Endothelial cell of umbilical vein (primary cell): ENCODE measurements around the gene OPCML. TPM values are rescaled to one million over a fixed set of nuclear protein-coding genes. Genes with fewer than 3 reads are reported as not detected.

Source experiments
- BruUV-seq: library from RNA; stranded (reverse); fragments of 400-500 nt; replicated peaks from 2 replicates; lab custom pipeline; 2021; lab: Mats Ljungman, UMichigan
- CTCF ChIA-PET: fragments of 300-600, 350-600 bp; sonication (Branson Sonifier 250); formaldehyde crosslinking; loops from one replicate; lab custom pipeline; 2021; ENCODE audit warnings: antibody characterized with exemption, inconsistent platforms; lab: Charles Lee
- POLR2A ChIA-PET: fragments of 300-600, 350-600 bp; sonication (Branson Sonifier 250); formaldehyde crosslinking; loops from one replicate; lab custom pipeline; 2021; ENCODE audit warnings: antibody characterized with exemption, inconsistent platforms; lab: Charles Lee
- DNase-seq: peaks from one replicate; pipeline ENCODE4 v3.0.0-alpha.2; 2011; ENCODE audit warnings: low read depth, low spot score
- FAIRE-seq: peaks from 2 replicates; lab custom pipeline; 2011; peaks lifted over from hg19 to GRCh38; lab: Jason Lieb, UNC
- H2AFZ ChIP-seq: 2 replicates; pipeline ENCODE4 v1.6.0; 2012; ENCODE audit warnings: low read depth, low read length, control low read depth, inconsistent platforms
- H3K27ac ChIP-seq: 2 replicates; pipeline ENCODE4 v1.5.1; 2011; ENCODE audit warnings: low read depth, mild to moderate bottlenecking, control low read depth, low read length, moderate library complexity; ENCODE audit not compliant: insufficient read depth
- H3K27me3 ChIP-seq, 2 experiments: 2 replicates each; pipeline versions ENCODE4 v1.6.0 to v1.6.1; 2011; ENCODE audit warnings: low read length in 2 of 2, mixed read lengths in 1 of 2; ENCODE audit not compliant: control insufficient read depth in 2 of 2, insufficient read depth in 2 of 2
- H3K36me3 ChIP-seq, 2 experiments: 2 replicates in 1 of 2; 3 replicates in 1 of 2; pipeline ENCODE4 v1.5.1; 2011; ENCODE audit warnings: low read length in 2 of 2, mild to moderate bottlenecking in 1 of 2, moderate library complexity in 1 of 2; ENCODE audit not compliant: control insufficient read depth in 2 of 2, insufficient read depth in 2 of 2; ENCODE audit errors: extremely low read depth in 1 of 2
- H3K4me1 ChIP-seq: 3 replicates; pipeline ENCODE4 v1.5.1; 2011; ENCODE audit warnings: mild to moderate bottlenecking, low read length; ENCODE audit not compliant: control insufficient read depth, insufficient read depth; ENCODE audit errors: extremely low read depth
- H3K4me2 ChIP-seq: 2 replicates; pipeline ENCODE4 v1.6.1; 2011; ENCODE audit warnings: low read length, control low read depth, mixed read lengths; ENCODE audit not compliant: insufficient read depth
- H3K4me3 ChIP-seq, 3 experiments: fragments of 200-600 bp in 1 of 3; sonication (generic), shearing (Covaris generic) in 1 of 3; replicated peaks in 1 of 3; 2 replicates each; pipeline ENCODE4 v1.5.1; 2011 to 2016; ENCODE audit warnings: control low read depth in 3 of 3, low read length in 3 of 3, mild to moderate bottlenecking in 2 of 3, inconsistent platforms in 1 of 3, low read depth in 1 of 3, moderate library complexity in 1 of 3; ENCODE audit not compliant: insufficient read depth in 1 of 3
- H3K79me2 ChIP-seq: 2 replicates; pipeline ENCODE4 v1.6.0; 2012; ENCODE audit warnings: low read length, inconsistent platforms; ENCODE audit not compliant: control insufficient read depth, insufficient read depth
- H3K9ac ChIP-seq: replicated peaks from 2 replicates; pipeline ENCODE3; 2011; ENCODE audit warnings: low read length, control low read depth; ENCODE audit not compliant: insufficient read depth; ENCODE audit errors: extremely low read depth
- H3K9me1 ChIP-seq: replicated peaks from 3 replicates; pipeline ENCODE4 v1.6.0; 2011; ENCODE audit warnings: mild to moderate bottlenecking, low read length; ENCODE audit not compliant: control insufficient read depth, insufficient read depth; ENCODE audit errors: extremely low read depth
- H3K9me3 ChIP-seq: replicated peaks from 2 replicates; pipeline ENCODE4 v1.5.1; 2012; ENCODE audit warnings: low read length, inconsistent platforms; ENCODE audit not compliant: control insufficient read depth, insufficient read depth
- H4K20me1 ChIP-seq: replicated peaks from 2 replicates; pipeline ENCODE3; 2011; ENCODE audit warnings: mild to moderate bottlenecking, low read length; ENCODE audit not compliant: control insufficient read depth, insufficient read depth; ENCODE audit errors: extremely low read depth
- CTCF ChIP-seq, 2 donors: IDR thresholded peaks; 1 replicate in 1 of 2; 2 replicates in 1 of 2; pipeline ENCODE4 v1.5.1; 2011; ENCODE audit warnings: low read length in 2 of 2, mild to moderate bottlenecking in 2 of 2, moderate library complexity in 2 of 2, control low read depth in 1 of 2, inconsistent platforms in 1 of 2, low read depth in 1 of 2; ENCODE audit not compliant: insufficient read depth in 1 of 2; ENCODE audit errors: extremely low read depth in 1 of 2
- EZH2 ChIP-seq: IDR thresholded peaks from 2 replicates; pipeline ENCODE4 v1.6.1; 2012; ENCODE audit warnings: borderline replicate concordance, low read depth, mild to moderate bottlenecking, moderate library complexity, low read length, inconsistent platforms; ENCODE audit not compliant: severe bottlenecking
- FOS ChIP-seq: IDR thresholded peaks from 2 replicates; pipeline ENCODE4 v1.6.1; 2011; ENCODE audit warnings: mild to moderate bottlenecking, low read length, moderate library complexity, borderline replicate concordance; ENCODE audit not compliant: insufficient read depth
- GATA2 ChIP-seq: IDR thresholded peaks from 2 replicates; pipeline ENCODE4 v1.7.0; 2011; ENCODE audit warnings: low read depth, mild to moderate bottlenecking, moderate library complexity, mixed read lengths, low read length; ENCODE audit not compliant: insufficient read length, insufficient read depth
- JUN ChIP-seq: IDR thresholded peaks from 2 replicates; pipeline ENCODE4 v1.6.1; 2011; ENCODE audit warnings: borderline replicate concordance, low read depth; ENCODE audit not compliant: insufficient read length, insufficient read depth
- MYC ChIP-seq: IDR thresholded peaks from one replicate; pipeline ENCODE4 v1.6.1; 2011; ENCODE audit warnings: mild to moderate bottlenecking, low read depth, low read length
- POLR2A ChIP-seq: IDR thresholded peaks from 2 replicates; pipeline ENCODE4 v1.6.1; 2012; ENCODE audit warnings: low read depth, mild to moderate bottlenecking, control low read depth, low read length
- POLR2AphosphoS5 ChIP-seq: IDR thresholded peaks from 2 replicates; pipeline ENCODE4 v1.6.1; 2012; ENCODE audit warnings: low read depth, mild to moderate bottlenecking, control low read depth, low read length, moderate library complexity; ENCODE audit not compliant: insufficient read depth
- dilution Hi-C: fragments of 300-500 bp; cut with MboI; formaldehyde crosslinking; loops from one replicate; pipeline ENCODE4 v1.15.0; 2019; ENCODE audit warnings: low sequenced_read_pairs; ENCODE audit not compliant: extremely low pct_ligation_motif_present
- intact Hi-C: fragments of 100-400 bp; cut with micrococcal nuclease; formaldehyde crosslinking; loops from one replicate; pipeline ENCODE4 v1.10.0; 2022
- polyA plus RNA-seq, 4 experiments: library from polyadenylated mRNA; depleted of rRNA in 3 of 4; stranded (reverse) in 3 of 4; unstranded in 1 of 4; fragments of >200 nt; gene quantifications; 2 replicates each; pipeline versions ENCODE4 v1.2.1 to v1.2.3, GENCODE V29; 2011 to 2012; ENCODE audit warnings: missing spikeins in 1 of 4
- total RNA-seq: library from RNA; stranded (reverse); gene quantifications from 2 replicates; pipeline ENCODE4 v1.2.3, GENCODE V29; 2021
- TF ChIP-seq, protein P1 (sequence below): IDR thresholded peaks from 2 replicates; pipeline ENCODE4 v1.6.1; 2011; ENCODE audit not compliant: insufficient read depth, insufficient read length

OPCML gene
- total and polyA plus RNA-seq, 2 donors (not counting 3 experiments of a cell fraction or from before 2014, with no cell fraction given) = not detected

- dilution Hi-C loops (no loop called here), intact Hi-C loops (no loop called here)
- no peak overlapping the region for H3K27ac ChIP-seq
- no peak for TF ChIP-seq POLR2A
- no peak for TF ChIP-seq JUN
- no peak for TF ChIP-seq EZH2
- TF ChIP-seq POLR2AphosphoS5 = no peak
- TF ChIP-seq MYC = no peak
- no peak for TF ChIP-seq GATA2
- TF ChIP-seq, protein P1, sequence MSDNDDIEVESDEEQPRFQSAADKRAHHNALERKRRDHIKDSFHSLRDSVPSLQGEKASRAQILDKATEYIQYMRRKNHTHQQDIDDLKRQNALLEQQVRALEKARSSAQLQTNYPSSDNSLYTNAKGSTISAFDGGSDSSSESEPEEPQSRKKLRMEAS = no peak
- TF ChIP-seq FOS = no peak
- no peak for TF ChIP-seq CTCF (IDR thresholded peaks at IDR 0.05; ENCODE audit: extremely low read depth in 1 of 2, insufficient read depth in 1 of 2, low read depth in 1 of 2, low read length in 2 of 2)
- no peak overlapping the region for H2AFZ ChIP-seq
- no peaks in the 10 kb centered on the region for H3K4me1 ChIP-seq
- no peak overlapping the region for H3K4me3 ChIP-seq
- peak; percentile 12 for DNase-seq
- H3K9me3 ChIP-seq = no peaks in the 10 kb centered on the region
- H4K20me1 ChIP-seq = no peaks in the 10 kb centered on the region
- H3K36me3 ChIP-seq = no peaks in the 10 kb centered on the region
- POLR2A ChIA-PET = no interaction called here
- no peak overlapping the region for H3K9ac ChIP-seq
- no peak for FAIRE-seq
- H3K4me2 ChIP-seq = no peak overlapping the region
- CTCF ChIA-PET = no interaction called here
- H3K9me1 ChIP-seq = no peaks in the 10 kb centered on the region
- no peaks in the 10 kb centered on the region for H3K79me2 ChIP-seq
- H3K27me3 ChIP-seq = no peaks in the 10 kb centered on the region
- no TSS peak for BruUV-seq
Measured at GRCh38 chr11:132866783-132867545, 665.3 kb downstream of the OPCML start.
